NCI-H774 (cell line): ENCODE results near the gene ANKRD36.
"Not testable (repeated sequence)": the region's sequence is repeated elsewhere in the genome, so short reads cannot be mapped to it uniquely, and the experiment has no call there.

Experiments
- DNase-seq: peaks from one replicate; lab custom pipeline; 2025; lab: John Stamatoyannopoulos, UW

ANKRD36 gene

DNA sequence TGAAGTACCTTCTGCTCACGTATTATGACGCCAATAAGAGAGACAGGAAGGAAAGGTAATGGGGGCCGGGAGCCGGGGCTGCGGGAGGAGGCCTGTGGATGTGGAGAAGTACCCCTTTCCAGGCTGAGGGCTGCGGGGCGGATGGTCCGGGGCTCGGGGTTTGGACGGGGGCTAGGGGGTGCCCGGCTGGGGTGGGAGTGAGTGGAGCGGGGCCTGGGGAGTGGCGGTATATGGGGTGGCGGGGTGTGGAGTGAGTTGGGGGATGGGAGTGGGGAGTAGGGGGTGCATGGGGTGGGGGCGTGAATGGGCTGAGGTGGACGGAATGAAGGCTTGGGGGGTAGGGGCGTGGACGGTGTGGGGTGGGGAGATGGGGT lies 916 bp downstream of the ANKRD36 start:
- not testable (repeated sequence) for DNase-seq

DNA sequence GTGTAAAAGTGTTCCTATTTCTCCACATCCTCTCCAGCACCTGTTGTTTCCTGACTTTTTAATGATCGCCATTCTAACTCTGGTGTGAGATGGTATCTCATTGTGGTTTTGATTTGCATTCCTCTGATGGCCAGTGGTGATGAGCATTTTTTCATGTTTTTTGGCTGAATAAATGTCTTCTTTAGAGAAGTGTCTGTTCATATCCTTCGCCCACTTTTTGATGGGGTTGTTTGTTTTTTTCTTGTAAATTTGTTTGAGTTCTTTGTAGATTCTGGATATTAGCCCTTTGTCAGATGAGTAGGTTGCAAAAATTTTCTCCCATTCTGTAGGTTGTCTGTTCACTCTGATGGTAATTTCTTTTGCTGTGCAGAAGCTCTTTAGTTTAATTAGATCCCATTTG lies 16.1 kb downstream of the ANKRD36 start:
- DNase-seq, result not testable (repeated sequence)

DNA sequence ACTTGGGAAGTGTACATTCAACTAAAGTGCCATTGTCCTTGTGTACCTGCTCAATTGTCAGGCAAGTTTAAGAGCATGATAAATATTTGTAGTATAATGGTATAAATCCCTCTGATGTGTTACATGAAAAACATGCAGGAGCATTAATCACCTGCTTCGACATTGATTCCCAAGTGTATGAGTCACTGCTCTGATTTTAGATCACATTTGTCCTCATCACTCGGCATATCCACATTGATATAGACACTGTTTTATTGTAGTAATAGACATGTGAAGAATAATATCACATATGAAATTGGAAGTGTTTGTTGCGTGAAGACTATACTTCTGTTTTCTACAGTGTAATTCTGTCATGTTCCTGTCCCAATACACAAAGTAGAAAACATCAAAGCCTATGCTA lies 31.1 kb downstream of the ANKRD36 start:
- not testable (repeated sequence) for DNase-seq

DNA sequence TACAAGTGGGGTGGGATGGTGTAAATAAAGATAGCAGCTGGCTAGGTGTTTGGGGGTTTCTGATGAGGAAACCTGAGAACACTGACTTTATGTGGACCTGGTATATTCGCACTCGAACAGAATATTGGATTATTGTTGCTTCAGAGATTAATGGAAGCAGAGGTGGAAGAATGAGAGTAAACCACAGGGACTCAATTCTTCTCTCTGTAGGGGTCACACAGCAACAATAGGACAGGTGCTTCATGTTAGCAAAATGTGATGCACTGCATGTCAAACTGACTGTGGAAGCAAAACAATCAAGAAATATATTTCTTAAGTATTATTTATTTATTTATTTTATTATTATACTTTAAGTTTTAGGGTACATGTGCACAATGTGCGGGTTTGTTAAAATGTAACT lies 53.6 kb downstream of the ANKRD36 start:
- DNase-seq, result not testable (repeated sequence)

DNA sequence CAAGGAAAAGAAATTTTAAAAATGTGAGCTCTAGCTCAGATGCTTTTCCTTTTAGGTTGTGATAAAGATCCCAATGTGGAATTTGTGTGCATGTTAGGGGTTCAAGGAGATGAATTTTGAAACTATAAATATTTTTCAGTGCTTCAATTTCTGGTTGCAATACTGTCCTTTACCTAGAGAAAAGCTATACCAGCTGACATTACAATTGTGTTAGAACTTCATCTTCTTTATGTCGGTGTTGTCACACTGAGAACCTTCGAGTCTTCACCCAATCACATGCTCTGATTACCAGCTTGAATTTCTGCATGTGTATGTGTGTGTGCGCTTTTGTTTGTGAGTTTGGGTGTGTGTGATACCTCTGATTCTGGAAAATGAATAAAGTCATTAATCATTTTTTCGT lies 55.0 kb downstream of the ANKRD36 start:
- not testable (repeated sequence) for DNase-seq

DNA sequence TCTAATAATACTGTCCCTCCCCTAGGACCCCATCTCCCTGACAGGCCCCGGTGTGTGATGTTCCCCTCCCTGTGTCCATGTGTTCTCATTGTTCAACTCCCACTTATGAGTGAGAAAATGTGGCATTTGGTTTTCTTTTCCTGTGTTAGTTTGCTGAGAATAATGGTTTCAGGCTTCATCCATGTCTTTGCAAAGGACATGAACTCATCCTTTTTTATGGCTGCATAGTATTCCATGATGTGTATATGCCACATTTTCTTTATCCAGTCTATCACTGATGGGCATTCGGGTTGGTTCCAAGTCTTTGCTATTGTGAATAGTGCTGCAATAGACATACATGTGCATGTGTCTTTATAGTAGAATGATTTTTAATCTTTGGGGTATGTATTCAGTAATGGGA lies 55.6 kb downstream of the ANKRD36 start:
- DNase-seq, result not testable (repeated sequence)

- DNase-seq, result not testable (repeated sequence)
Measured at GRCh38 chr2:97180391-97180790, 67.4 kb downstream of the ANKRD36 start.

DNA sequence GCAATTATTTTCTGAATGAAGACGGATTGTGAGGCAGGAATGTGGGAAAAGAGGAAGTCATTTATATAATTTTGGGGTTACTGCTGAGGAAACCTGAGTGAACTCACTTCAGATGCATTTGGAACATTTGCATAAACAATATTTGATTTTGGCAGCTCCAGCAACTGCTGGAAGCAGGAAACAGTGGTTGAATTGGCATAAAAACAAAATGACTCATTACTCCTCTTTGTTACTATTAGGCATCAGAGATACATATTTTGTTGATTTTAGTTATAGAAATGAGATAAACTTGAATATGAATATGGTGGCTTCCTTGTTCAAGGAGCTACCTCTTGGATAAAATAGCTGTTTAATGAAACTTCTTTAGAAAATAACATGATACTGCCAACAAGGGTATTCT lies 82.4 kb downstream of the ANKRD36 start:
- not testable (repeated sequence) for DNase-seq

DNA sequence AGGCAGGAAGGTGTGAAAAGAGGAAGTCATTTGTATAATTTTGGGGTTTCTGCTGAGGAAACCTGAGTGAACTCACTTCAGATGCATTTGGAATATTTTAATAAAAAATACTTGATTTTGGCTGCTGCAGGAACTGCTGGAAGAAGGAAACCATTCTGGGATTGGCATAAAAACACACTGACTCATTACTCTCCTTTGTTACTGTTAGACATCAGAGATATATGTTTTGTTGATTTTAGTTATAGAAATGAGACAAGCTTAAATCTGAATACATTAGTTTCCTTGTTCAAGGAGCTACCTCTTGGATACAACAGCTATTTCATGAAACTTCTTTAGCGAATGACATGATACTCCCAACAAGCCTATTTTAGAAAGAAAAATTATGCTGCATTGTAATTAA lies 84.3 kb downstream of the ANKRD36 start:
- DNase-seq, result not testable (repeated sequence)

DNA sequence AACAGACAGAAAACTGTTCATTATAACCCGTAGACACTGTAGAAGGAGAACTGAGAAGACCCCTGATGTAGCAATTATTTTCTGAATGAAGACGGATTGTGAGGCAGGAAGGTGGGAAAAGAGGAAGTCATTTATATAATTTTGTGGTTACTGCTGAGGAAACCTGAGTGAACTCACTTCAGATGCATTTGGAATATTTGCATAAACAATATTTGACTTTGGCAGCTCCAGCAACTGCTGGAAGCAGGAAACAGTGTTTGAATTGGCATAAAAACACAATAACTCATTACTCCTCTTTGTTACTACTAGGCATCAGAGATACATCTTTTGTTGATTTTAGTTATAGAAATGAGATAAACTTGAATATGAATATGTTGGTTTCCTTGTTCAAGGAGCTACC lies 87.9 kb downstream of the ANKRD36 start:
- not testable (repeated sequence) for DNase-seq

GRCh38 chr2:97202643-97203250 lies 89.8 kb downstream of the ANKRD36 start:
- DNase-seq, result not testable (repeated sequence)

GRCh38 chr2:97210325-97210724 lies 97.4 kb downstream of the ANKRD36 start:
- no peak for DNase-seq

- DNase-seq, result not testable (repeated sequence)
Measured at GRCh38 chr2:97215025-97215424, 102.1 kb downstream of the ANKRD36 start.

GRCh38 chr2:97230848-97231585 lies 118.1 kb downstream of the ANKRD36 start:
- not testable (repeated sequence) for DNase-seq

- DNase-seq, result not testable (repeated sequence)
Measured at GRCh38 chr2:97232981-97233380, 120.0 kb downstream of the ANKRD36 start.

DNA sequence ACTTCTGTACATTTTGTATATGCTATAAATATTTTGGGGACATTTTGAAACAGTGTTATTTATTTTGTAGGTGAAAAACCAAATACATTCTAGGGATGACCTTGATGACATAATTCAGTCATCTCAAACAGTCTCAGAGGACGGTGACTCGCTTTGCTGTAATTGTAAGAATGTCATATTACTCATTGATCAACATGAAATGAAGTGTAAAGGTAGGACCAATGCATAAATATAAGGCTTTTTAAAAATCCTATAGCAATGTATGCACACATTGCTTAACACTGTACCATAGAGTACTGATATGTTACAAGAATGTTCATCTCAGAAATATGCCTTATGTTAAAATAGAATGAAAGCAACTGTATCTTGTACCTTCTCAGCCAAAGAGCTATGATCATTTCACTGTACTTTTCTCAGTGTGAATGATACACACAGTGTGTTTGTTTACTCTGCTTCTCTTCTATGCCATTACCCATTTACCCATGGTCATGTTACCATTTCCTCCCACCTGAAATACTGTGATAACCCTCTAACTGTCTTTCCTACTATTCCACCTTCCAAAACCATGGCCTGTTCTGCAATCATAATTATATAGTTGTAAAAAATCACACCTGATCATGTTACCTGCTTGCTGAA lies 120.8 kb downstream of the ANKRD36 start:
- DNase-seq, result not testable (repeated sequence)

- not testable (repeated sequence) for DNase-seq
Measured at GRCh38 chr2:97261192-97261591, 148.2 kb downstream of the ANKRD36 start.

- not testable (repeated sequence) for DNase-seq
Measured at GRCh38 chr2:97266449-97266848, 153.5 kb downstream of the ANKRD36 start.

GRCh38 chr2:97267411-97268074 lies 154.6 kb downstream of the ANKRD36 start:
- no peak for DNase-seq

GRCh38 chr2:97268075-97268591 lies 155.2 kb downstream of the ANKRD36 start:
- DNase-seq, result not testable (repeated sequence)

DNA sequence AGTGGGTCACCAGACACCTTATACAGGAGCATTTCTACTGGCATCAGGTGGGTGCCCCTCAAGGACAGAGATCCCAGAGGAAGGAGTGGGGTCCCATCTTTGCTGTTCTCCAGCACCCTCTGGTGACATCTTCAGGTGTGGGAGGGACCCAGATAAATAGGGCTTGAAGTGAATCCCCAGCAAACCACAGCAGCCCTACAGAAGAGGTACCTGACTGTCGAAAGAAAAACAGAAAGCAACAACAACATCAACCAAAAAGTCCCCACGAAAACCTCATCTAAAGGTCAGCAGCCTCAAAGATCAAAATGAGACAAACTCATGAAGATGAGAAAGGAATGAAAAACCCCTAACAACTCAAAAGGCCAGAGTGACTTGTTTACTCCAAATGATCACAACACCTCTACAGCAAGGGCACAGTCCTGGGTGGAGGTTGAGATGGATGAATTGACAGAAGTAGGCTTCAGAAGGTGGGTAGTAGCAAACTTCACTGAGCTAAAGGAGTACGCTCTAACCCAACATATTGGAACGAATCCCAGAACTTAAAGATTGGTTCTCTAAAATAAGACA lies 163.4 kb downstream of the ANKRD36 start:
- DNase-seq, result not testable (repeated sequence)

DNA sequence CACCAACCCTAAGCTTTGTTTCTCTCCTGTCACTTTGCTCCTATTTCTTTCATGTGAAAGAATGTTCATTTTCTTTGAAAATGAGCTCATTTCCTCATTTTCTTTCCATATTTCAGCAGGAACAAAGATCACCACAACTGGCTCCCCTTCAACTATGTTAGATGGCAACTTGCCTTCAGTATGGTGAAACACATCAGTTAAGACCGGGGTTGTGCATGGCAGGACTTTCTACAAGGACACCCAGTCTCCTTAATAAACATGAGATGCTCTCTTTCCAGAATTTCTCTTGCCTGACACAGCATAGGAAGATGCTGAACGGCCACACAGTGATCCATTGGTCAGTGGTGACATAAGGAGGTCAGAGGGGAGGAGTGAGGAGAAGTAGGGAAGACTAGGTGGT lies 172.2 kb downstream of the ANKRD36 start:
- DNase-seq, result not testable (repeated sequence)
